BLaER1 (cell line): ENCODE results near the gene PLAC1.

Source experiments
- H3K27ac ChIP-seq: shearing (Covaris generic); formaldehyde crosslinking; 2 replicates; pipeline ENCODE4 v1.8.1; 2022
- H3K27me3 ChIP-seq: shearing (Covaris generic); formaldehyde crosslinking; 2 replicates; pipeline ENCODE4 v1.8.1; 2022
- H3K36me3 ChIP-seq: shearing (Covaris generic); formaldehyde crosslinking; 2 replicates; pipeline ENCODE4 v1.8.1; 2022
- H3K4me1 ChIP-seq: shearing (Covaris generic); formaldehyde crosslinking; 2 replicates; pipeline ENCODE4 v1.8.1; 2022
- H3K4me2 ChIP-seq: shearing (Covaris generic); formaldehyde crosslinking; 2 replicates; pipeline ENCODE4 v1.8.1; 2022
- H3K4me3 ChIP-seq: shearing (Covaris generic); formaldehyde crosslinking; 2 replicates; pipeline ENCODE4 v1.8.1; 2022
- H3K9ac ChIP-seq: shearing (Covaris generic); formaldehyde crosslinking; 2 replicates; pipeline ENCODE4 v1.8.1; 2022
- H3K9me3 ChIP-seq: shearing (Covaris generic); formaldehyde crosslinking; 2 replicates; pipeline ENCODE4 v1.8.1; 2022
- H4K20me1 ChIP-seq: shearing (Covaris generic); formaldehyde crosslinking; 2 replicates; pipeline ENCODE4 v1.8.1; 2022
- Cebpa-rat ChIP-seq: shearing (Covaris generic); IDR thresholded peaks from 2 replicates; pipeline ENCODE4 v1.8.1; 2022

The PLAC1 gene

GRCh38 chrX:134688031-134688823 is 30.0 kb upstream of the PLAC1 start:
- no peaks in the 10 kb centered on the region for H3K9me3 ChIP-seq
- H3K4me1 ChIP-seq: no peaks in the 10 kb centered on the region
- H3K27ac ChIP-seq: no peak overlapping the region
- no peaks in the 10 kb centered on the region for H4K20me1 ChIP-seq
- no peak for TF ChIP-seq Cebpa-rat
- no peak overlapping the region for H3K4me3 ChIP-seq
- H3K36me3 ChIP-seq: no peaks in the 10 kb centered on the region
- H3K27me3 ChIP-seq: peaks cover 94% of the 10 kb centered on the region
- no peak overlapping the region for H3K4me2 ChIP-seq
- no peak overlapping the region for H3K9ac ChIP-seq

- no peak overlapping the region for H3K27ac ChIP-seq
- TF ChIP-seq Cebpa-rat: no peak
These were observed 27.4 kb upstream of the PLAC1 start for GRCh38 chrX:134685668-134686067.

DNA sequence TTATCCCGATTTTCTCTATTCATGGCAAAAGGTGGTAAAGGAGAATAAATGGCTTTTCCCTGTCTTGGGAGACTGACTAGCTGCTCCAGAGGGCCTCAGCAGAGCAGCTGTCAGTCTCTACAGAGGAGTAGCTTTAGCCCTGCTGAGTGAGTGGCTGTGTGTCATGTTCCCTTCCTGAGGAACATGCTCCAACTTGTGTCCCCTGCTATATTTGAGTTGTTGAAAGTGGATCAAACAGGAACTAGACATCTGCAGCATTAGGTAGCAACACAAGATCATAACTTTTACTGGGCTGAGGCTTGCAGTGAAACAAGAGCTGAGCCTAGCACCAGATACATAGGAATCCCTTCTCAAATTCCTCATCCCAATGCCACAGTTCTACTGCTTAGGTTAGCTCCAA is 26.7 kb upstream of the PLAC1 start:
- Histone ChIP-seq H3K4me3 (no peak overlapping the region), H3K27me3 (peaks cover 96% of the 10 kb centered on the region), H3K4me2 (no peak overlapping the region), H4K20me1 (no peaks in the 10 kb centered on the region), H3K9me3 (no peaks in the 10 kb centered on the region), H3K4me1 (no peaks in the 10 kb centered on the region), H3K9ac (no peak overlapping the region), H3K27ac (no peak overlapping the region), H3K36me3 (no peaks in the 10 kb centered on the region)
- TF ChIP-seq Cebpa-rat: no peak

More at GRCh38 chrX:134685668-134686067, 27.4 kb upstream of the PLAC1 start:
- Histone ChIP-seq H3K9me3 (no peaks in the 10 kb centered on the region), H4K20me1 (no peaks in the 10 kb centered on the region), H3K4me3 (no peak overlapping the region), H3K4me1 (no peaks in the 10 kb centered on the region), H3K27me3 (peaks cover 95% of the 10 kb centered on the region), H3K36me3 (no peaks in the 10 kb centered on the region), H3K9ac (no peak overlapping the region), H3K4me2 (no peak overlapping the region)

GRCh38 chrX:134683351-134684005 is 25.2 kb upstream of the PLAC1 start:
- Histone ChIP-seq H3K9me3 (no peaks in the 10 kb centered on the region), H3K27ac (no peak overlapping the region), H3K36me3 (no peaks in the 10 kb centered on the region), H3K9ac (no peak overlapping the region), H4K20me1 (no peaks in the 10 kb centered on the region), H3K4me2 (no peak overlapping the region), H3K27me3 (peaks cover 96% of the 10 kb centered on the region), H3K4me3 (no peak overlapping the region), H3K4me1 (no peaks in the 10 kb centered on the region)
- no peak for TF ChIP-seq Cebpa-rat

DNA sequence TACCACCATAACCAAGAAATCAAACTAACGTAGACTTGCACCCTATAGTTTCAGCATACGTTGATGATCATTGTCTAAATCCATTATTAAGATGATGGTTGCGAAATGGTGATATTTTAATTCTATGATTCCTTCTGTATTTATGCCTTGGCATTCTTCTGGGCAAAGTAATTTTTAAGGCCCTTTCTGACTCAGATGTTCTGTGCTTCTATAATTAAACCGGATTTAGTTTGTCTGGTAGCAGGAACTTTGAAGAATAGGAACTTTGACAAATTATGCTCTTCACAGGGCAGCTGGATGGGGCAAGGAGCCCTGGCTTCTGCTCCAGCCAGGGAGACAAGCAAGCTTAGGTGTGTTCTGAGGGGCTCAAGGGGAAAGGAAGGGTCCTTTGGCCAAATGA is 23.8 kb upstream of the PLAC1 start:
- Histone ChIP-seq H3K9ac (no peak overlapping the region), H4K20me1 (no peaks in the 10 kb centered on the region), H3K27me3 (peaks cover 97% of the 10 kb centered on the region), H3K4me1 (no peaks in the 10 kb centered on the region), H3K27ac (no peak overlapping the region), H3K4me3 (no peak overlapping the region), H3K36me3 (no peaks in the 10 kb centered on the region), H3K4me2 (no peak overlapping the region), H3K9me3 (no peaks in the 10 kb centered on the region)
- no peak for TF ChIP-seq Cebpa-rat

DNA sequence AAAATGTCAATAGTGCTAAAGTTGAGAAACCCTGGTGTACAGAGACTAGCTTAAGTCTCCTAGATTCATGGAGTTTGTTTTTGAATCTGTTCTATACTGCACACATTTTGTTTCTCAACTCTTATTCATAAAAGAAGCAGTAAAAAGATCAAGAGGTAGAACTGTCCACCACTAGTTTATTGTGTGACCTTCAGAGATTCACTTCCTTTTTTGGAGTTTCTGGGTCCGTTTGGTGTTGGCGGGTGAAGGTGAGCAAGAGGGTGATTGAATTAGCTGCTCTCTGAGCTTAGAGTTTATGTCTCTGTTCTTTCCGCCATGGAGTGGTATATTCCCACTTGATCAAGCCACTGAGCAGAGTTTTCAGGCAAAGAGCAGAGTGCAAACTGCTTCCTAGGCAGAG is 21.4 kb upstream of the PLAC1 start:
- no peak overlapping the region for H3K4me2 ChIP-seq
- no peak for TF ChIP-seq Cebpa-rat
- H4K20me1 ChIP-seq: no peaks in the 10 kb centered on the region
- peaks cover 98% of the 10 kb centered on the region for H3K27me3 ChIP-seq
- no peaks in the 10 kb centered on the region for H3K4me1 ChIP-seq
- H3K9ac ChIP-seq: no peak overlapping the region
- no peak overlapping the region for H3K4me3 ChIP-seq
- H3K9me3 ChIP-seq: no peaks in the 10 kb centered on the region
- no peaks in the 10 kb centered on the region for H3K36me3 ChIP-seq
- no peak overlapping the region for H3K27ac ChIP-seq

DNA sequence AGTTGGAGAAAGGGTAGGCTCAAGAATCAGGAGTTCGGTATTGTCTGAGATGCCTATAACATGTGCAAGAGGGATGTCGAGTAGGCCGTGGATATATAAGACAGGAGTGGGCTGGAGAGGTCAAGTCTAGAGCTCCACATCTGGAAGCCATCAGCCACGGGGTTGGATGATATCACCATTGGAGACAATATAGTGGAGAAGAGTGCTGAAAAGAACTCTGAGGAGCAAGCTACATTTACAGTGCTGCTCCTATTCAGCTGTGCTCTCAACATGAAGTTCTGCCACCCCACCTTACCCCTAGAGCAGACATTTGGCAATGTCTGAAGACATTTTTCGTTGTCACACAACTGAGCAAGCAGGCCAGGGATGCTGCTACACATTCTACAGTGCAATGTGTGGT is 20.9 kb upstream of the PLAC1 start:
- Histone ChIP-seq H4K20me1 (no peaks in the 10 kb centered on the region), H3K4me2 (no peak overlapping the region), H3K9me3 (no peaks in the 10 kb centered on the region), H3K27me3 (peaks cover 98% of the 10 kb centered on the region), H3K4me1 (no peaks in the 10 kb centered on the region), H3K4me3 (no peak overlapping the region), H3K27ac (no peak overlapping the region), H3K36me3 (no peaks in the 10 kb centered on the region), H3K9ac (no peak overlapping the region)
- TF ChIP-seq Cebpa-rat: no peak

DNA sequence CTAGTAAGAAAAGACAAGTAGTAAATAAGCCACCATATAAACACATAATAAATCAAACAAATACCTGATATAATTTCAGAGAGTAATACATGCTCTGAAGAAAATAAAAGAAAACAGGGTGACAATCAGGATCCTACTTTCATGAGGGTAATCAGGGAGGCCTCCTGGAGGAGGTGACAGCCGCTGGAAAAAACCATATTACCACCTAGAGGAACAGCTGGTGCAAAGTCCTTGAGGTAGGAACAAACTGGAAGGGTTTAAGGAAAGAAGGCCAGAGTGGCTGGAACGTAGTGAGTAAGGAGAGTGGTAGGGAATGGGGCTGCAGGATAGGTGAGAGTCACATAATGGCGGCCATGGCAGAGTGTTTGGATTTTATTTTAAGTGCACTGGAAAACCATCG is 19.1 kb upstream of the PLAC1 start:
- H3K4me1 ChIP-seq: no peaks in the 10 kb centered on the region

GRCh38 chrX:134676436-134676835 is 18.2 kb upstream of the PLAC1 start:
- Histone ChIP-seq H3K9me3 (no peaks in the 10 kb centered on the region), H3K27me3 (peaks cover 97% of the 10 kb centered on the region), H3K27ac (no peak overlapping the region), H3K4me1 (no peaks in the 10 kb centered on the region), H3K4me2 (no peak overlapping the region), H3K36me3 (no peaks in the 10 kb centered on the region), H3K4me3 (no peak overlapping the region), H3K9ac (no peak overlapping the region), H4K20me1 (no peaks in the 10 kb centered on the region)
- no peak for TF ChIP-seq Cebpa-rat

More for the DNA sequence above, 19.1 kb upstream of the PLAC1 start:
- no peak overlapping the region for H3K9ac ChIP-seq
- H3K4me2 ChIP-seq: no peak overlapping the region
- no peaks in the 10 kb centered on the region for H4K20me1 ChIP-seq
- H3K27ac ChIP-seq: no peak overlapping the region
- no peaks in the 10 kb centered on the region for H3K36me3 ChIP-seq
- H3K9me3 ChIP-seq: no peaks in the 10 kb centered on the region
- H3K27me3 ChIP-seq: peaks cover 97% of the 10 kb centered on the region
- no peak overlapping the region for H3K4me3 ChIP-seq
- no peak for TF ChIP-seq Cebpa-rat

DNA sequence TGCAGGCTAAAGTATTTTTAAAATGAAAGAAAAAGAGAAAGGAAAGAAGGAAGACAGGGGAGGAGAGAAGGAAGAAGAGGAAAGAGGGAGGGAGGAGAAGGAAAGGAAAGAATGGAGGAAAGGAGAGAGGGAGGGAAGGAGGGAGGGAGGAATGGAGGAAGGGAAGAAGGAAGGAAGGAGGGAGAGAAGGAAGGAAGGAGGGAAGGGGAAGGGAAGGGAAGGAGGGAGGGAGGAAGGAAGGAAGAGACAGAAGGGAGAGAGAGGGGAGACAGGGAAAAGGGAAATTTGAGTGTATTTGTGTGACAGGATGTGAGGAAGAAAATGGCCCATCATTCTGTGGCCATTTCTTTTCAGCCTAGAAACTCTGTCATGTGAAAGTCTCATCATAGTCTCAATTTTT is 14.9 kb upstream of the PLAC1 start:
- no peaks in the 10 kb centered on the region for H3K4me1 ChIP-seq
- H3K27me3 ChIP-seq: peaks cover 89% of the 10 kb centered on the region
- H3K9ac ChIP-seq: no peak overlapping the region
- no peak overlapping the region for H3K4me3 ChIP-seq
- no peaks in the 10 kb centered on the region for H3K9me3 ChIP-seq
- H3K4me2 ChIP-seq: no peak overlapping the region
- TF ChIP-seq Cebpa-rat: no peak
- H4K20me1 ChIP-seq: no peaks in the 10 kb centered on the region
- H3K27ac ChIP-seq: no peak overlapping the region
- no peaks in the 10 kb centered on the region for H3K36me3 ChIP-seq
